D721Med (cell line): ENCODE data around the gene XYLT2.
"Not testable (repeated sequence)": the region's sequence is repeated elsewhere in the genome, so short reads cannot be mapped to it uniquely, and the experiment has no call there.

ENCODE experiments used
- DNase-seq: peaks from one replicate; pipeline ENCODE4 v3.0.0; 2011; ENCODE audit warnings: low spot score; ENCODE audit not compliant: insufficient read length
- FAIRE-seq: peaks from 2 replicates; lab custom pipeline; 2011; peaks lifted over from hg19 to GRCh38; lab: Jason Lieb, UNC
- TF ChIP-seq, protein P1 (sequence below): IDR thresholded peaks from 2 replicates; pipeline ENCODE4 v1.5.1; 2012; ENCODE audit warnings: mild to moderate bottlenecking, control low read depth; ENCODE audit not compliant: insufficient read depth; ENCODE audit errors: missing control alignments

XYLT2 gene

DNA sequence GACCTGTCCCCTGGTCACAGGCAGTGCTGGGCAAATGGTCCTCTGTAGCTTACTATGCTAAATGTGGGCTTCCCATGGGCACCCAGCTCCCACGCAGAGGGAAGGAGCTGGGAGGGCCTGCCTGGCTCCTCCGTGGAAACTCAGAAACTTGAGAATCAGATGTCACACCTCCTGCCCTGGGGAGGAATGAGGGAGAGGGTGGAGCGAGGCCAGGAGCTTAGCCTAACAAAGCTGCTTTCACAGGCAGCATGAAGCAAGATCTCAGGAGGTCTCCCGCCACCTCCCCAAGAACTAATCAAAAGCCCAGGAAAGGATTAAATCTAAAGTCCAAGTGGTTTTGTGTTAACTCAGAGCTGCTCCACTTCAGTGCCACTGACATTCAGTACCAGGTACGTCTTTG, 33.6 kb upstream of the XYLT2 start:
- TF ChIP-seq, protein P1, sequence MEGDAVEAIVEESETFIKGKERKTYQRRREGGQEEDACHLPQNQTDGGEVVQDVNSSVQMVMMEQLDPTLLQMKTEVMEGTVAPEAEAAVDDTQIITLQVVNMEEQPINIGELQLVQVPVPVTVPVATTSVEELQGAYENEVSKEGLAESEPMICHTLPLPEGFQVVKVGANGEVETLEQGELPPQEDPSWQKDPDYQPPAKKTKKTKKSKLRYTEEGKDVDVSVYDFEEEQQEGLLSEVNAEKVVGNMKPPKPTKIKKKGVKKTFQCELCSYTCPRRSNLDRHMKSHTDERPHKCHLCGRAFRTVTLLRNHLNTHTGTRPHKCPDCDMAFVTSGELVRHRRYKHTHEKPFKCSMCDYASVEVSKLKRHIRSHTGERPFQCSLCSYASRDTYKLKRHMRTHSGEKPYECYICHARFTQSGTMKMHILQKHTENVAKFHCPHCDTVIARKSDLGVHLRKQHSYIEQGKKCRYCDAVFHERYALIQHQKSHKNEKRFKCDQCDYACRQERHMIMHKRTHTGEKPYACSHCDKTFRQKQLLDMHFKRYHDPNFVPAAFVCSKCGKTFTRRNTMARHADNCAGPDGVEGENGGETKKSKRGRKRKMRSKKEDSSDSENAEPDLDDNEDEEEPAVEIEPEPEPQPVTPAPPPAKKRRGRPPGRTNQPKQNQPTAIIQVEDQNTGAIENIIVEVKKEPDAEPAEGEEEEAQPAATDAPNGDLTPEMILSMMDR = no peak
- no peak for DNase-seq
- no peak for FAIRE-seq

DNA sequence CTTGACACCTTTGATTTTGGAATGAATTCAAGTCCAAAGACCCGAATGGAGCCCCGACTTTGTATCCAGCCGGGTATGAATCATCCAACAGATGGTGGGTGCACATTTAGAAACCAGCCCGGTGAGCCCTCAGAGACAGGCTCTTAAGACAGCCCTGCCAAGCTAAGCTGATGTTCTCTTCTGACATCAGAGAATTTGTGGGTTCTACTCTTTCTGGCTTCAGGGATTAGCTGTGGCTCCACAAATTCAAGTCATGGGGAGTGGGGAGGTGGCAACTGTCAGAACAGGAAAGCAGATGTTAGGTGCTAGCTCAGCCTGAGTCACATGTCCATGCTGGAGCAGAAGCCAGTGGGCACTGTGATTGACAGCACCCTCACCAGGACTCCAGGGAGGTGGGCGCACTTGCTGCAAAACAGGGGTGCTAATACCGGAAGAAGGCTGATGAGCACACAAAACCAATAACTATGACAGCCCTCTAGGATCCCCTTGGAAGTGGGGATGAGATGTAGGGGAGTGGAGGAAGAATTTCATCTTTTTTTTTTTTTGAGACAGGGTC, 31.4 kb upstream of the XYLT2 start:
- DNase-seq = no peak
- TF ChIP-seq, protein P1 = no peak
- FAIRE-seq = no peak

DNA sequence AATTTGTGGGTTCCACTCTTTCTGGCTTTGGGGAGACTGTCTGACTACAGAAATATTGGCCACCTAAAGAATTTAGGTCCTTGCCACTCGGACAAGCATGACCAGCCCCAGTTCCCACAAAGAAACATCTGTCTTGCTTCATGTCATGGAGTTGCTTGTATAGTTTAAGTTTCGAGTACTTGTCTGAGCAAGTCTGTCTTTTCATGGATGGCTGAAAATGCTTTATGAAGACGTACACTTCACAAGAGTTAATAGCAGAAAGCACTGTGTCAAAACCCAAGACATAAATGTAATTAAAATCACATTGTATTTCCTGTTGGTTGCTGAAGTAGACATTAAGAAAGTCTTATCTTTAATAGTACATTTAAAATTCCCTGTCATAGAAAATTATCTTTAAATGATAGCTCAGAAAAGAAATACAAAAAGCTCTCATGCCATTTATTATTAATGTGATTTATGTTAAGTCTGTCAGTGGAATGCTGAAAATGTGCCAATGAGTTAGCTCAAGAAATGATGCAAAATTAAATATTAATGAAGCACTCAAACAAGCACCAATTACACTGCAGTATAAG, 29.8 kb upstream of the XYLT2 start:
- no peak for DNase-seq
- TF ChIP-seq, protein P1 = no peak
- no peak for FAIRE-seq

DNA sequence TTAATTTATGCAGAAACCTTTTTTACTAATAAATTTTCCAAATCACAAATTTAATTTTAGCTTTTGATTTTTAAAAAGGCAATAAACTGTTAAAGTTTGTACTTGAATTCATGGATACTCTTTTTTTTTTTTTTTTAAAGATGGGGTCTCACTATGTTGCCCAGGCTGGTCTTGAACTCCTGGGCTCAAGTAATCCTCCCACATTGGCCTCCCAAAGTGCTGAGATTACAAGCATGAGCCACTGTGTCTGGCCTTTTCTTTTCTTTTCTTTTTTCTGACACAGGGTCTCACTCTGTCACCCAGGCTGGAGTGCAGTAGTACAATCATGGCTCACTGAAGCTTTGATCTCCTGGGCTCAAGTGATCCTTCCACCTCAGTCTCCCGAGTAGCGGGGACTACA, 29.3 kb upstream of the XYLT2 start:
- not testable (repeated sequence) for DNase-seq, FAIRE-seq

DNA sequence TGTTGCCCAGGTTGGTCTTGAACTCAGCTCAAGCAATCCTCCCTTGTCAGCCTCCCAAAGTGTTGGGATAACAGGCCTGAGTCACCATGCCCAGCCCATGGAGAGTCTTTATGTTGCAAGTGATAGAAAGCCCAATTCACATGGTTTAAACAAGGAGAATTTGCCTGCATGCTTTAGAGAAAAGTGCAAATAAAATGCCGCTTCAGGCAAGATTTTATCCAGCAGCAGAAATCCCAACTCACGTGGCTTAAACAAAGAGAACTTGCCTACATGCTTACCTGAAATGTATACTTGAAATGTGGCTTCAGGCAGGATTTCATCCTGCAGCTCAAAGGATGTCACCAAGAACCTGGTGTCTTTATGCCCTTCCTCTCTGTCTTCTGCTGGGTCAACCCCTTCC, 28.8 kb upstream of the XYLT2 start:
- FAIRE-seq (no peak), DNase-seq (no peak)
- TF ChIP-seq, protein P1 = no peak

DNA sequence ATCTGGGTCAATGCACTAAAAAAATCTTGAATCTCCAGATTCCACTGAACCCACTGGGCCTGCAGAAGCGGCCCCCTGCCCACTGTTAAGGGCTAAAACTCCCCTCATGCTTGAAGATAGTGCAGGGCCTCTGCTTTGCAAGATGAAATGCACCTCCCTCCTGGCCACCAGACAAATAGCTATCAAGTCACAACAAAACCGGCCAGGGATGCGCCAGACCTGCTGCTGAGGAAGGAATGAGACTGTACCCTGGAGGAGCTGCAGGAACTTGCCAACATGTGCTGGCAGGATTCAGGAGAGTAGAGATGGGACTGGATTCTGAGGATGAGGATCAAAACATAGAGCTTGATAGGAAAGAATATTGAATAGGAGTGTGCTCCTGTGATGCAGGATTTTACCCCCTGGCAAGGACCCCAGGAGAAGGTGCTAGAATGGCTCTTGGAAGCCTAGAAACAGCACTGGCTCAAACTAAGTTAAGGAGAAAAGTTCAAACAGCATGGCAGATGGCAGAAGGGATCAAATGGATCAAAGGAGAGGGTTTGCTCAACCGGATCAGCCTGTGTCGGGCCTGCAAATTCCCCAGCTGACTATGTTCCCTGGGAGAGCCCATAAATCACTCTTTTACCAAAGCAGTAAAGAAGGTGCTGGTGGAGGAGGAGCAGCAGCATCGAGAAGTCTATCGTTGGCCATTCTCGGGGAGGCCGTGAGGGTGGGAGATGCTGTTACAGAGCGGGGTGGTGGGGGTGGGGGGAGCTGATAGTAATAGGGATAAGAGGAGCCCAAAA, 27.2 kb upstream of the XYLT2 start:
- FAIRE-seq (peak; percentile 87), DNase-seq (peak; percentile 72)
- TF ChIP-seq, protein P1 = no peak

DNA sequence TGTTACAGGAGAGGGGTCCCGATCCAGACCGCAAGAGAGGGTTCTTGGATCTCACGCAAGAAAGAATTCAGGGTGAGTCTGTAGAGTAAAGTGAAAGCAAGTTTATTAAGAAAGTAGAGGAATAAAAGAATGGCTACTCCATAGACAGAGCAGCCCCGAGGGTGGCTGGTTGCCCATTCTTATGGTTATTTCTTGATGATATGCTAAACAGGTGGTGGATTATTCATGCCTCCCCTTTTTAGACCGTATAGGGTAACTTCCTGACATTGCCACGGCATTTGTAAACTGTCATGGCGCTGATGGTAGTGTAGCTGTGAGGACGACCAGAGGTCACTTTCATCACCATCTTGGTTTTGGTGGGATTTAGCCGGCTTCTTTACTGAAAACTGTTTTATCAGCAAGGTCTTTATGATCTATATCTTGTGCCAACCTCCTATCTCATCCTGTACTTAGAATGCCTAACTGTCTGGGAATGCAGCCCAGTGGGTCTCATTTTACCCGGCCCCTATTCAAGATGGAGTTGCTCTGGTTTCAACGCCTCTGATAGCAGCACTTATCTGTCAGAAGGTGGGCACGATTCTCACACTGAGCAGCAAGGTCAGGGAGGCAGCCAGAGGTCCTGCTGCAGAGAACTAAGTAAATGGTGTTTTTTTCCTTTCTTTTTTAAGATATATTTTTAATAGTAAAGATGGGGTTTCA, 26.5 kb upstream of the XYLT2 start:
- TF ChIP-seq, protein P1 = no peak
- no peak for DNase-seq
- FAIRE-seq = no peak
